ENCODE measurements around the gene SYNPO2.

SYNPO2 gene

GRCh38 chr4:118983293-118983692, 94.6 kb downstream of the SYNPO2 start:
- Histone ChIP-seq H3K27me3 (ENCODE audit: control insufficient read depth, insufficient read depth, low read length) (no peaks in the 10 kb centered on the region), H3K4me1 (ENCODE audit: control insufficient read depth, insufficient read depth, low read length) (no peaks in the 10 kb centered on the region), H3K27ac (ENCODE audit: low read length) (no peak overlapping the region), H3K9me3 (ENCODE audit: control insufficient read depth, insufficient read depth, low read length) (no peaks in the 10 kb centered on the region), H3K4me3 (ENCODE audit: low read length) (no peak overlapping the region), H3K36me3 (ENCODE audit: control insufficient read depth, insufficient read depth, low read length) (no peaks in the 10 kb centered on the region)
- no CpG with 5 or more reads among the region's 2 CpGs for WGBS (ENCODE audit: insufficient coverage, insufficient read length)
- DNase-seq (ENCODE audit: low read depth, low spot score), result no peak

GRCh38 chr4:118983831-118984230, 95.2 kb downstream of the SYNPO2 start:
- Histone ChIP-seq H3K9me3 (ENCODE audit: control insufficient read depth, insufficient read depth, low read length) (no peaks in the 10 kb centered on the region), H3K4me3 (ENCODE audit: low read length) (no peak overlapping the region), H3K27ac (ENCODE audit: low read length) (no peak overlapping the region), H3K27me3 (ENCODE audit: control insufficient read depth, insufficient read depth, low read length) (no peaks in the 10 kb centered on the region), H3K36me3 (ENCODE audit: control insufficient read depth, insufficient read depth, low read length) (no peaks in the 10 kb centered on the region), H3K4me1 (ENCODE audit: control insufficient read depth, insufficient read depth, low read length) (no peaks in the 10 kb centered on the region)
- WGBS (ENCODE audit: insufficient coverage, insufficient read length), result no CpG with 5 or more reads among the region's 1 CpG
- DNase-seq (ENCODE audit: low read depth, low spot score), result no peak

- Histone ChIP-seq H3K4me1 (ENCODE audit: control insufficient read depth, insufficient read depth, low read length) (no peaks in the 10 kb centered on the region), H3K36me3 (ENCODE audit: control insufficient read depth, insufficient read depth, low read length) (no peaks in the 10 kb centered on the region), H3K9me3 (ENCODE audit: control insufficient read depth, insufficient read depth, low read length) (no peaks in the 10 kb centered on the region), H3K27ac (ENCODE audit: low read length) (no peak overlapping the region), H3K4me3 (ENCODE audit: low read length) (no peak overlapping the region), H3K27me3 (ENCODE audit: control insufficient read depth, insufficient read depth, low read length) (no peaks in the 10 kb centered on the region)
- no CpG with 5 or more reads among the region's 5 CpGs for WGBS (ENCODE audit: insufficient coverage, insufficient read length)
- no peak for DNase-seq (ENCODE audit: low read depth, low spot score)
Measured at GRCh38 chr4:118985170-118986000, 96.7 kb downstream of the SYNPO2 start.

GRCh38 chr4:118987959-118988634, 99.4 kb downstream of the SYNPO2 start:
- Histone ChIP-seq H3K9me3 (ENCODE audit: control insufficient read depth, insufficient read depth, low read length) (no peaks in the 10 kb centered on the region), H3K27me3 (ENCODE audit: control insufficient read depth, insufficient read depth, low read length) (no peaks in the 10 kb centered on the region), H3K27ac (ENCODE audit: low read length) (no peak overlapping the region), H3K4me3 (ENCODE audit: low read length) (no peak overlapping the region), H3K4me1 (ENCODE audit: control insufficient read depth, insufficient read depth, low read length) (no peaks in the 10 kb centered on the region), H3K36me3 (ENCODE audit: control insufficient read depth, insufficient read depth, low read length) (no peaks in the 10 kb centered on the region)
- WGBS (ENCODE audit: insufficient coverage, insufficient read length), result no CpG with 5 or more reads among the region's 1 CpG
- DNase-seq (ENCODE audit: low read depth, low spot score), result no peak

GRCh38 chr4:118988635-118988972, 100.0 kb downstream of the SYNPO2 start:
- Histone ChIP-seq H3K4me3 (ENCODE audit: low read length) (no peak overlapping the region), H3K27ac (ENCODE audit: low read length) (no peak overlapping the region)
- no CpG with 5 or more reads among the region's 4 CpGs for WGBS (ENCODE audit: insufficient coverage, insufficient read length)

GRCh38 chr4:118989098-118990080, 100.7 kb downstream of the SYNPO2 start:
- Histone ChIP-seq H3K36me3 (ENCODE audit: control insufficient read depth, insufficient read depth, low read length) (no peaks in the 10 kb centered on the region), H3K9me3 (ENCODE audit: control insufficient read depth, insufficient read depth, low read length) (no peaks in the 10 kb centered on the region), H3K27me3 (ENCODE audit: control insufficient read depth, insufficient read depth, low read length) (no peaks in the 10 kb centered on the region), H3K4me1 (ENCODE audit: control insufficient read depth, insufficient read depth, low read length) (no peaks in the 10 kb centered on the region), H3K4me3 (ENCODE audit: low read length) (no peak overlapping the region), H3K27ac (ENCODE audit: low read length) (no peak overlapping the region)
- no peak for DNase-seq (ENCODE audit: low read depth, low spot score)
- no CpG with 5 or more reads among the region's 7 CpGs for WGBS (ENCODE audit: insufficient coverage, insufficient read length)

More at GRCh38 chr4:118988635-118988972, 100.0 kb downstream of the SYNPO2 start:
- H3K36me3 ChIP-seq (ENCODE audit: control insufficient read depth, insufficient read depth, low read length), result no peaks in the 10 kb centered on the region
- no peaks in the 10 kb centered on the region for H3K9me3 ChIP-seq (ENCODE audit: control insufficient read depth, insufficient read depth, low read length)
- no peaks in the 10 kb centered on the region for H3K27me3 ChIP-seq (ENCODE audit: control insufficient read depth, insufficient read depth, low read length)
- DNase-seq (ENCODE audit: low read depth, low spot score), result no peak
- H3K4me1 ChIP-seq (ENCODE audit: control insufficient read depth, insufficient read depth, low read length), result no peaks in the 10 kb centered on the region

GRCh38 chr4:118991686-118992085, 103.0 kb downstream of the SYNPO2 start:
- WGBS (ENCODE audit: insufficient coverage, insufficient read length), result no CpG with 5 or more reads among the region's 5 CpGs
- Histone ChIP-seq H3K27ac (ENCODE audit: low read length) (no peak overlapping the region), H3K4me1 (ENCODE audit: control insufficient read depth, insufficient read depth, low read length) (no peaks in the 10 kb centered on the region)

GRCh38 chr4:118992149-118992548, 103.5 kb downstream of the SYNPO2 start:
- Histone ChIP-seq H3K36me3 (ENCODE audit: control insufficient read depth, insufficient read depth, low read length) (no peaks in the 10 kb centered on the region), H3K4me3 (ENCODE audit: low read length) (no peak overlapping the region), H3K9me3 (ENCODE audit: control insufficient read depth, insufficient read depth, low read length) (no peaks in the 10 kb centered on the region), H3K4me1 (ENCODE audit: control insufficient read depth, insufficient read depth, low read length) (no peaks in the 10 kb centered on the region), H3K27ac (ENCODE audit: low read length) (no peak overlapping the region), H3K27me3 (ENCODE audit: control insufficient read depth, insufficient read depth, low read length) (no peaks in the 10 kb centered on the region)
- DNase-seq (ENCODE audit: low read depth, low spot score), result no peak
- WGBS (ENCODE audit: insufficient coverage, insufficient read length), result no CpG with 5 or more reads among the region's 1 CpG

More at GRCh38 chr4:118991686-118992085, 103.0 kb downstream of the SYNPO2 start:
- no peaks in the 10 kb centered on the region for H3K27me3 ChIP-seq (ENCODE audit: control insufficient read depth, insufficient read depth, low read length)
- H3K9me3 ChIP-seq (ENCODE audit: control insufficient read depth, insufficient read depth, low read length), result no peaks in the 10 kb centered on the region
- H3K36me3 ChIP-seq (ENCODE audit: control insufficient read depth, insufficient read depth, low read length), result no peaks in the 10 kb centered on the region
- H3K4me3 ChIP-seq (ENCODE audit: low read length), result no peak overlapping the region
- no peak for DNase-seq (ENCODE audit: low read depth, low spot score)

GRCh38 chr4:118993333-118993732, 104.7 kb downstream of the SYNPO2 start:
- Histone ChIP-seq H3K9me3 (ENCODE audit: control insufficient read depth, insufficient read depth, low read length) (no peaks in the 10 kb centered on the region), H3K4me1 (ENCODE audit: control insufficient read depth, insufficient read depth, low read length) (no peaks in the 10 kb centered on the region), H3K36me3 (ENCODE audit: control insufficient read depth, insufficient read depth, low read length) (no peaks in the 10 kb centered on the region), H3K4me3 (ENCODE audit: low read length) (no peak overlapping the region), H3K27me3 (ENCODE audit: control insufficient read depth, insufficient read depth, low read length) (no peaks in the 10 kb centered on the region), H3K27ac (ENCODE audit: low read length) (no peak overlapping the region)
- no CpG with 5 or more reads among the region's 2 CpGs for WGBS (ENCODE audit: insufficient coverage, insufficient read length)
- DNase-seq (ENCODE audit: low read depth, low spot score), result no peak

- no peaks in the 10 kb centered on the region for H3K36me3 ChIP-seq (ENCODE audit: control insufficient read depth, insufficient read depth, low read length)
- H3K9me3 ChIP-seq (ENCODE audit: control insufficient read depth, insufficient read depth, low read length), result no peaks in the 10 kb centered on the region
- no peak overlapping the region for H3K27ac ChIP-seq (ENCODE audit: low read length)
- no peaks in the 10 kb centered on the region for H3K4me1 ChIP-seq (ENCODE audit: control insufficient read depth, insufficient read depth, low read length)
- H3K4me3 ChIP-seq (ENCODE audit: low read length), result no peak overlapping the region
- no peaks in the 10 kb centered on the region for H3K27me3 ChIP-seq (ENCODE audit: control insufficient read depth, insufficient read depth, low read length)
- DNase-seq (ENCODE audit: low read depth, low spot score), result no peak
- no CpG with 5 or more reads among the region's 5 CpGs for WGBS (ENCODE audit: insufficient coverage, insufficient read length)
Measured at GRCh38 chr4:118994030-118994429, 105.4 kb downstream of the SYNPO2 start.

Data from iPS DF 6.9 (cell line).